NCI-H2107 treated with DMSO at 0.1 percent for 48 hours (cell line): Measurements from ENCODE around the gene GPBAR1.

ENCODE experiments used
- DNase-seq: peaks from one replicate; lab custom pipeline; 2025; ENCODE audit not compliant: unreplicated experiment; lab: John Stamatoyannopoulos, UW

GPBAR1 gene

DNA sequence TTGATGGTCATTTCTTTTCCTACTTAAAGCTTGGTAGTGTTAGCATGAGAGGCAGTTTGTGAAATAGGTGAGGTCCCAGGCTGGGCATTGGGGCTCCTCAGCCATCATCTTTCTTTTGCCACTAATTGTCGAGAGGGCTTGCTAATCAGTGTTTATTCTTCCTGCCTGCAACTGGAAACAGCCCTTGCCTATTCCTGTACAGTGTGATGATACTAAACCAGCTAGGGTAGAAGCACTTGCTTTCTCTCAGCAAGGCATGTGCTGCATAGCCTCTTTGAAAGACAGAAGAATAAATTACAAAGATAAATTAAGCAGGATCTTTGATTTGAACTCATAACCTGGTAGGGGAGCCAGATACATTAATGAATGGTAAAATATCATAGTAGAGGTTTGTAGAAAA is 16.6 kb upstream of the GPBAR1 start:
- no peak for DNase-seq

DNA sequence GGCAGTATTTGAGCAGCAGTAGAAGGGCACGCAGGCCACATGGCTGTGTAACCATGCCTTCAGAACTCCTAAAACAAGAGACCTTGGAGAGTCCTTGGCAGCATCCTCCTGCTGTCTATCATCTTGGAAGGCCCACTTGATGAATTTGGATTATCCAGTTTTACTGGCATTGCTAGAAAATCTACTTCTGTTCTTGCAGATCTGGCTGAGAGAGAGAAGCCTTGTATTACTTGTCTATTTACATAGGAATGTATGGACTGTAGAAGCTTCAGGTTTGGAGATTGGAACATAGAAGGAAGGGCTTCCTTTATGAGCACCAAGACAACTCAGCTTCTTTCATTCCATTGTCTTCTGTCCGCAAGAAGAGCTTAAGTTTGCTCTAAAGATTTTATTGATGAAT is 16.1 kb upstream of the GPBAR1 start:
- DNase-seq = no peak

DNA sequence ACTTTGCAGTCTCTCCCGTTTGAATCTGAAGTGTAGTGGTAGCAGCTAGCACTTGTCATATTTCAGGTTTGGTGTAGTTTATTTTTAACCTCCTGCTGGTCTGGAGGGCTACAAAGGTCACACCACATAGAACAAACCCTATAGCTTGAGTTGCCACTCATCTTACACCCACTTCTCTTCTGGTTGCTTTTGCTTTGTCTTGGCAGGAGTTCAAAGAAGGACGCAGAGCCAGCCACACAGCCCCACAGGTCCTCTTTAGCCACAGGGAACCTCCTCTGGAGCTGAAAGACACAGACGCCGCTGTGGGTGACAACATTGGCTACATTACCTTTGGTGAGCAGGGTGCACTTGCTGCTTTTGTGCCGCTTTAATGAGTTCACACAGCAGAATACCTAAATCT is 15.6 kb upstream of the GPBAR1 start:
- peak; percentile 58 for DNase-seq

DNA sequence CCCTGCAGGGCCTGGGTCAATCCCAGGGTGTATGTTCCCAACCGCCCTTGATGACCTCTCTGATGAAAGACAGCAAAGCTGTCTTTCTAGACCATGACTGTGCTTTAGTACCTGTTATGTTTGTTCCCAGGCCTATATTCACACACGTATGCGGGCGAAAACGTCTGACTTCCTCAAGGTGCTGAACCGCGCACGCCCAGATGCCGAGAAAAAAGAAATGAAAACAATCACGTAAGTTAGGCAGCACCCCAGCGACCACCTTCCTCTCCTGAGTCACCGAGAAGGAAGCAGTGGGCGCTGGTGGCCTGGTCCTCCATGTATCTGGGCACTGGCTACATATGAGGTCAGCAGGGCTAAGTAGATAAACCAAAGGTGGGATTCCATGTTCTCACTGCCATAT is 11.1 kb upstream of the GPBAR1 start:
- DNase-seq = no peak

DNA sequence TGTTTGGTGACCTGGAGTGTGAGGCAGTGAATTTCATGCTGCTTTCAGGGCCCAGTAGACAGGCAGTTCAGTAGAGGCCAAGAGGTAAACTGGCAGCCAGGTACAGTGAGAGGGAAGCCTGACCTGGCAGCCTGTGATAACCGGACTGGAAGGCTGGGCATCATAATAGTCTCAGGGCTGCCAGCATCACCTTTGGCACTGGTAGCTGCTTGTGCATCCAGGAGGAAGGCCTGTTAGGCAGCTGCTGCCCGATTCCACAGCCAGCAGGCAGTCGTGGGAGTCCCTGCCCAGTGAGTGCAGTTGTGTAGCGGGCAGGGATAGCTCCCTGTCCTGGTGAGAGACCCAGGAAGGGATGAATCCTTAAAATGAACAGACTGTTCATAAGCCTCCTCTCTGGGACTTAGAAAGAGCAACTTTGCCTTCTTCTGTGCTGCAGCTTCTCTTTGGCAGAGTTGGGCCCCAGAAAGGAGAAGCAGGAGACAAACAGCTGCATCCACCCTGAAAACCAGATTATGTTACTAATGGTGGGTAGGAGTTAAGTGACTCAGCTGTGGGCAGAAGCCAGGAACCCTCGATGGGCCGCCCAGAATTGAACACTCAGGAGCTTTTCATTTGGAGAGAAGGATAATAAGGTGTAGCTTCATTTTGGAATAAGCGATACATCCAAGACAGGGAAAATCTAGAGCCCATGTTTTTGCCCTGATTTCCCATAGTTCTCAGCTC is 8.1 kb upstream of the GPBAR1 start:
- no peak for DNase-seq

DNA sequence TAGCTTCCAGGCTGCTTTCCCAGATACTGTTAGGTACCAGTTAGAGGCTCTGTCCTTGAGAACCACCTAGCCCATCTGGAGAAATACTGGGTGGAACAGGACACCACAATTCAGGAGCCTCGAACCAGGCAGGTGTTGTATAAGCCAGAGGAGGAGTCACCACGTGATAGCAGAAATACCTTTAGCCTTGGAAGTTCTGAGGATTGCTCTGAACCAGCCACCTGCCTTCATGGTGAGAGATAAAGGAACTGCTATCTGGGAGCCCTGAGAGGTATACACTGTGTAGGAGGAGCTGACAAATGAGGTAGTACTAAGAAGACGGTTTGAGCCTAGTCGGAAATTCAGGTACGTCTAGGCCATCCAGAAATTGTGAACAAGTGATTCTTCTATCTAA is 7.6 kb upstream of the GPBAR1 start:
- DNase-seq = no peak

DNA sequence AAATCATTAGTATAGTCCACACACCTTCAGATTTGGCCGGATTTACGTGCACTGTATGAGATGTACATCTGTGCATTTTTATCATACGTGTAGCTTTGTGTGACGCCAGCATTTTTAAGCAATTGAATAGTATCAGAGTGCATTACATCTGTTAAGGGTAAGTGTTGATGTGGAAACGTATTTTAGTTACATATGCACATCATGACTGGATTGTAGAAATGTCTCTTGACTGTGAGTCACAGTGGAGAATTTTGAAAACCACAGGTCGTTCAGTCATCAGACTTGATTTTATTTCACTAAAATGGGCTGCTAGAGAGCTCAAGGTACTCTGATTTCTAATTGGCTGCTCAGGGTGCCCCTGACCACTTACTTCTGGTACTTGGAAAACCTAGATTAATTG is 5.4 kb upstream of the GPBAR1 start:
- no peak for DNase-seq

DNA sequence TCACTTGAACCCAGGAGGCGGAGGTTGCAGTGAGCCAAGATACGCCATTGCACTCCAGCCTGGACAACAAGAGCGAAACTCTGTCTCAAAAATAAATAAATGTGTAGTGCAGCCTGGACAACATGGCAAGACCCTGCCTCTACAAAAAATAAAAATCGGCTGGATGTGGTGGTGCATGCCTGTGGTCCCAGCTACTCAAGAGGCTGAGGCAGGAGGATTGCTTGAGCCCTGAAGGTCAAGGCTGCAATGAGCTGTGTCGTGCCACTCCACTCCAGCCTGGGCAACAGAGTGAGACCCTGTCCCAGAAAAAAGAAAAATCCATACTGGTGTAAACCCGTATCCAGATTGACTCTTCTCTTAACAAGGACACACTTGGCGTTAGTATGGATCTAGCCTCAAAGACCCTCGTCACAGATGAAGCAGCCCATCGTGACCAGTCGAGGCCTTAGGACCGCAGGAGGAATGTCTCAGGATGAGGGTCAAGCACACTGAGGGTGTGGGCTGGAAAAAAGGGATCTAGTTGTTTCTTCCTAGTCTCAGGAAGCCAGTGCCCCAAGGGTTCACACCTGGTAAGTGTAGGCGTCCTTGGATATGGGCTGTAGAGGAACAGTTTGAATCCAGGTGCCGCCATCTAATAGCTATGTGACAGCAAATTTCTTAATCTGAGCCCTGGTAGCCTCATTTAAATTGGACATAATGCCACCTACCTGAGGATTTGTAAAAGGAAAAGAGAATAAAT is 4.0 kb upstream of the GPBAR1 start:
- DNase-seq = no peak

DNA sequence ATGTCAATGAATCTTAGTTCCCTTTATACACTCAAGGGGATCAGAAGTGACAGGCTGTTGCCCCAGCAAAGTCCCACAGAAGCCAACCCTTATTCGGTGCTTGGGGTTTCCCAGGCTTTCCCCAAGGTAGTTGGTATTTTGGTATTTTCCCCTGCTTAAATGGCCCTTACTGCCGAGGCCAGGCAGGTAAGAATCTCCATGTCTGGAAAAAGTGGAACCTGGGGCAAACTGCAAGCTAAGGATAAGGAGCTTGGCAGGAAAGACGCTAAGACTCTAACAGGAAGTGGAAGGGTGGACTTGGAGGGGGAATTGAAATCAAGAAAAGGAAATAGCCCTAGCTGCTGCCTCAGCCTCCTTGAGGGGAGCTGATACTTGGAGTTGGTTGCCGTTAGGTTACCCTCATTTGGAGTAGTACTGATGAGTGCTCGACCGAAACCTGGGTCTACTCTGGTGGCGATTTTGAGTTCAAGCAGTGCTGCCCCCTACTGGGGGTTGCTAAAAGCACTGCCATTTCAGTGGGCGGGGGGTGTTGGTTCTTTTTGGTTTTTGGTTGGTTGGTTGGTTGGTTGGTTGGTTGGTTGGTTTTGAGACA is 3.3 kb upstream of the GPBAR1 start:
- no peak for DNase-seq

DNA sequence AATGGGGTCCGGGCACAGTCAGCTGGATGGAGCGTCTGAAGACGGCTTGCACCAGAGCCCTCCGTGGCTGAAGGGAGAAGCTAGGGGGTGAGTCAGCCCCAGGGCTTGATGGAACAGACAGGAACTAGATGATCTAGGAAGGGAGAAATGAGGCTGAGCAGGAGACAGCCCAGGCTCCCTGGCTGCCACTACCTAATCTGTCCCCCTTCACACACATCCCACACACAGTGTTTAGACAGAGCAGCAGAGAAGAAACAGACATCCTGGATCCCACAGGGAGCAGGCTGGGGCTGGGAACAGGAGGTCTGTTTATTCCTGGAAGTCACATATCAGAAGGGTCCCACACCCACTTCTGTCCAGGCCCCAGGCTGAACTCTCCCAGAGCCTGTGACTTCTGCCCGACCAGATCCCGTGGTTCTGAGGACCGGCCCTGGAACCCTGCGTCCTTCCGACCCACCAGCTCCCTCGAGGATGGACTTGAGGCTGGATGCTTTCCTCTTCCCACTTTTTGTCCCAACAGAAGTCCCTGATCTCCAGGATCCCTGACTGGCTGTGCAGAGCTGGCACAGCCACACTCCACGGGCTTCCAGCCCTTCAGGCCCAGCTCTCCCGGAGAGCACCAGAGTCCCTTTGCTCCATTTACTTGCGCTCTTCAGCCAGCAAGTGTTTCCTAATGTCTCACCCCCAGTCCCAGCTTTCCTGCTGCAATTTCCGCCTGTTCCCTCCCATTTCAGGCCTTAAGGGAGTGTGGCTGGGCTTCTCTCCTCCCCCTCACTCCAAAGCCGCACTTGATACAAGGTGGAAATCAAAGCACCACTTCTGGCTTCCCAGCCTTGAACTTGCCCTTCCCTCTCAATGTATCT is 1.5 kb upstream of the GPBAR1 start:
- DNase-seq = no peak

DNA sequence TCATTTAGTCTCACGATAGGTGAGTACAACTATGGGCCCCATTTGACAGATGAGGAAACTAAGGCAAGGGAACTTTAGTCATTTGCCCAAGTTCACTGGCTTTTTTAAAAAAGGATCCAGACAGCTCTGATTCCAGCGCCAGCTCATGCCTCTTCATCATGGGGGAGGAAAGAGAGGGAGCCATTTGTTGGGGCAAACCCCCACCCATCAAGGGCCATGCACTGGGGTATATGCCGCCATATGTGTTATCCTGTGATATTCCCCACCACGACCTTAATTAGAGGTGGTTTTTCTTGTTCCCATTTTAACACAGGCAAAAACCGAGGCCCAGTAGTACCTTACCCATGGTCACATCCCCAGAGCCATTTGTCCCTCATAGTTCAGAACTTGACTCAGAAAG is 649 bp upstream of the GPBAR1 start:
- no peak for DNase-seq

DNA sequence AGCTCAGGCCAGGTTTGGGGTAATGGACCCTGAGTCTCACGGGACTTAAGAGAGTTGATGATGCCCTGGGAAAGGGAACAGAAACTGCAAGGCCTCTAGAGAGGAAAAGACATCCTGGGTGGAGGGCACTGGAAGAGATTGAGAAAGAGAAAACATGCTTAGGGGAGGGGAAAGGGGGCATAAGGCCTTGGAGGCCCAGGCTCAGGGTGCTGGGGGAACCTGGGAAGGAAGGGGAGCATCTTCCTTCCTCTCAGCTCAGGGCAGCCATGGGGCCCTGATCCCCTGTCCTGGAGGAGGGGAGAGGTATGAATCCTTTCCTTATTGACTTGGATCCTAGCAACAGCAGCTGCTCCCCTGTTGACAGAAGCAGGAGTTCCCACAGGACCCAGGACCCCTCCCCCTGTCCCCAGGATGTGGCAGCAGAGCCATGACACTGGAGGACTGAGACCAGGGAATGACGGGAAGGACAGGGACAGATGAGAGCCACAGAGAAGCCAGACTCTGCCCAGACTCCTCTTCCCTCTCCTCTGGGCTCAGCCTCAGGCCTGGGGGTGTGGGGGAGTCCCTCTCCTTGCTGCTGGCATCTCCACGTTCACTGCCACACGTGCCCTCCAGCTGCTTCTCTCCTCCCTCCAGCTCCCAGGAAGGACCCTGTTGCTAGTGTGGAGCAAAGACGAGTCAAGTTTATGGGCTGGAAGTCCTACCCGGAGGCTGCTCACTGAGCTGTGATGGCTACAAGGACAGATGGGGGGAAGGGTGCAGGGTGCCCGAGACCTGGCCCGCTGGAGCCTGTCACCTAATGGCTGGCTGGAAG is 815 bp downstream of the GPBAR1 start:
- DNase-seq = no peak

DNA sequence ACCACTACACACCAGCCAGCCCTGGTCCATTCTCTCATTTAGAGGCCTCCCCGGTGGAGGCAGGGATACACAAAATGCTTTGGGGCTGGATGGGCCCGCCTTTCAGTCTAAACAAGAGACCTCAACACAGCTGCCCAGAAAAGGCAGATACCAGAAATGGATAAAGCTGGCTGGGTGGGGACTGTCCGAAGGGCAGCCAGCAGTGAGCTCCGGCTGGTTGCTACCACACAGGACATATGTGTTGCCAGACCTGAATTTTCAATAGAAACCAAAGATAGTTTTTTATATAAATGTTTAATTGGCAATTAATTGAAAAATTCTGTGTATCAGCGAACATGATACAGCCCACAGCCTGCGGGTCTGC is 1.4 kb downstream of the GPBAR1 start:
- no peak for DNase-seq

DNA sequence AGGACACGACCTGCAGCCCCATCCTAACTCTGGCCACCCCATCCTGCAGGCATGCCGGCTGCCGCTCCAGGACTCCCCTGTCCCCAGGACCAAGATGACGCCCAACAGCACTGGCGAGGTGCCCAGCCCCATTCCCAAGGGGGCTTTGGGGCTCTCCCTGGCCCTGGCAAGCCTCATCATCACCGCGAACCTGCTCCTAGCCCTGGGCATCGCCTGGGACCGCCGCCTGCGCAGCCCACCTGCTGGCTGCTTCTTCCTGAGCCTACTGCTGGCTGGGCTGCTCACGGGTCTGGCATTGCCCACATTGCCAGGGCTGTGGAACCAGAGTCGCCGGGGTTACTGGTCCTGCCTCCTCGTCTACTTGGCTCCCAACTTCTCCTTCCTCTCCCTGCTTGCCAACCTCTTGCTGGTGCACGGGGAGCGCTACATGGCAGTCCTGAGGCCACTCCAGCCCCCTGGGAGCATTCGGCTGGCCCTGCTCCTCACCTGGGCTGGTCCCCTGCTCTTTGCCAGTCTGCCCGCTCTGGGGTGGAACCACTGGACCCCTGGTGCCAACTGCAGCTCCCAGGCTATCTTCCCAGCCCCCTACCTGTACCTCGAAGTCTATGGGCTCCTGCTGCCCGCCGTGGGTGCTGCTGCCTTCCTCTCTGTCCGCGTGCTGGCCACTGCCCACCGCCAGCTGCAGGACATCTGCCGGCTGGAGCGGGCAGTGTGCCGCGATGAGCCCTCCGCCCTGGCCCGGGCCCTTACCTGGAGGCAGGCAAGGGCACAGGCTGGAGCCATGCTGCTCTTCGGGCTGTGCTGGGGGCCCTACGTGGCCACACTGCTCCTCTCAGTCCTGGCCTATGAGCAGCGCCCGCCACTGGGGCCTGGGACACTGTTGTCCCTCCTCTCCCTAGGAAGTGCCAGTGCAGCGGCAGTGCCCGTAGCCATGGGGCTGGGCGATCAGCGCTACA is 2.1 kb downstream of the GPBAR1 start:
- DNase-seq = no peak

DNA sequence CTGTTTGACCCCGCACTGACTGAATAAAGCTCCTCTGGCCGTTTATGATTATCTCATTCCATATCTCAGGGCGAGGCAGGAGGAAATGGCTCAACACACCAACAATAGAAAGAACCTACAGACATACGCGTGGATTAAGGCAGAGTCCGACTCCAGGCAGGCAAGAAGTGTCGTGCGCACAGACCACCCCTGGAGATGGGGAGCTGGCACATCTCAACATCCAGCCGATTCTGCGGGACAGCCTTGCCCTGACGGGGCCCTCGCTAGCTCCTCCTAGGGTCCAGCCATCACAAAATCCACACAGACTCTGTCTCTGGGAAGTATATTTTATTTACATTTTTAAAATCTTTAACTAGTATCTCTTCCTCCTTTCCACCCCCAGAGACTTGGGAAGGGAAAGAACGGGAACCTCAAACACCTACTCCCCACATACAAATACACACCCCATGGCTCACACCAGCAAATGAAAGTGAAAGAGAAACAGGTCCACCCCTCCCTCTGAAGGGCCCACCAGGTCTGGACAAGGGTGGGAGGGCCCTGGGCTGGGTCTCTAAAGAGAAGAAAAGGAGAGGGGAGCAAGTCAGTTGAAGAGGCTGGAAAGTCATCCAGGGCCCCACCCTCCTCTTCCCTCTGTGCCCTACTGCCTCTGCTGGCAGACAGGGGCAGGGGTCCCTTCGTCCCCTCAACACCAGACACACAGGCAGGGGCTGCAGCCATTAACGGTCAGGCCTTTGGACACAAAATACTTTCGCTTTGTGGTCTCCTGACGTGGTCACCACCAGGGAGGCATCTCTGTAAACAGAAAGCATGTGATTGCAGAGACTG is 3.2 kb downstream of the GPBAR1 start:
- no peak for DNase-seq

DNA sequence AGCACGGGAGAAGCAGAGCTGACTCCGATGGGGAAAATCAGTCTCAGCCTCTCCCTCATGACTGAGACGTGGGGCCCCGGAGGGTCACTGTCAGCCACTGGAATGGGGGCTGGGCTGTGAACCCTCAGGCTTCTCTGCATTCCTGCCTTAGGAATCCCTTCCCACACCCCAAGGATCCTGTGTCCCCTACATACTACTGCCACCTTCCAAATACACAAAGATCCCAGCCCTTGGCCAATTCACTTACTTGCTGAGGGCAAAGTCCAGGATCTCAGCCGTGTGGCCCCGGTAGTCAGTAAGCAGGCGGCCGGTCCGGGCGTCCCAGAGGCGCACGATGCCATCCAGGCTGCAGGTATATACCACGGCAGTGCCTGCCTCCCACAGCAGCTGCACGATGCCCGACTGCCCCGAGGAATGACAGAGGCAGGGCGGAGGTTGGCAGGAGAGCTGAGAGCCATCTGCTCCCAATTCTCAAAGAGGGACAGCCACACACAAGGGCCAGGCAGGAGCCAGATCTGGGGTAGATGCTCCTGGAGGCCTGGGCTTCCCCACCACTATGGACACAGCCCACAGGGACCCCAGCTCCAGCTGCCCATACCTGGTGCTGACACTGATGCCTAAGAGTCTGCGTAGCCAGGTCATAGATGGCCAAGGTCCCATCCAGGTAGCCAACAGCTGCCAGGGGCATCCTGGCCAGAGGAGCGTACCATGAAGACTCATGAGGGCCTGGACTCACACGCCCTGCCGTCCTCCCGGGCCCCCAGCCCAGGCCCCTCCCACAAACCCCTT is 4.2 kb downstream of the GPBAR1 start:
- DNase-seq = no peak

DNA sequence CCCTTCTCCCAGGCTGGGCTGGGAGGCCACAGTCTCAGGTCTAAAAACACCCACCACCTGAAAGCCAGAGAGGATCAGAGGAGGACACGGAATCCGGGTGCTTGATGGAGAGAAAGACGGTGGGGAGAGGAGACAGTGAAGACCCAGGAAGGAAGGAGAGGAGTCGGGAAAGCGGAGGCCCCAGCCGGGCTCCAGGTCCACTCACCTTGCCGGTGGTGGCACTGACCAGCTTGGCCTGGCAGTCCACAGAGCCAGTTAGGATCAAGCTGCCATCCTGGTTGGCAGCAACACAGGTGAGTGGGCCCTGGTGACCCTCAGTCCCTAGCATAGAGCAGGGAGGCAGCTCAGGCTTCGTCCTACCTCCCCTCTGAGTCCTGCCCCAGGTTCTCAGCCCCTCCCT is 4.8 kb downstream of the GPBAR1 start:
- no peak for DNase-seq
